Muscle layer of duodenum (tissue), 2 donors: ENCODE results near the gene NUDT10.
"Not testable (repeated sequence)": the region's sequence is repeated elsewhere in the genome, so short reads cannot be mapped to it uniquely, and the experiment has no call there.

ENCODE experiments used
- H3K27ac ChIP-seq: one replicate; pipeline ENCODE4 v1.7.0; 2013; ENCODE audit warnings: mild to moderate bottlenecking, low read length
- H3K27me3 ChIP-seq: one replicate; pipeline ENCODE4 v1.7.0; 2013; ENCODE audit warnings: low read depth, mild to moderate bottlenecking, control low read depth, low read length
- H3K36me3 ChIP-seq, 2 donors: one replicate each; pipeline ENCODE4 v1.7.0; 2013; ENCODE audit warnings: low read length in 2 of 2, control low read depth in 1 of 2, mild to moderate bottlenecking in 1 of 2; ENCODE audit not compliant: insufficient read depth in 2 of 2, control insufficient read depth in 1 of 2
- H3K4me1 ChIP-seq, 2 donors: one replicate each; pipeline ENCODE4 v1.7.0; 2013; ENCODE audit warnings: low read length in 2 of 2, mild to moderate bottlenecking in 2 of 2, control low read depth in 1 of 2, moderate library complexity in 1 of 2; ENCODE audit not compliant: insufficient read depth in 2 of 2, control insufficient read depth in 1 of 2
- H3K4me3 ChIP-seq, 2 donors: one replicate each; pipeline ENCODE4 v1.7.0; 2013; ENCODE audit warnings: low read length in 2 of 2, low read depth in 1 of 2, mild to moderate bottlenecking in 1 of 2
- H3K9me3 ChIP-seq, 2 donors: one replicate each; pipeline ENCODE4 v1.7.0; 2013; ENCODE audit warnings: low read length in 2 of 2, control low read depth in 1 of 2, mild to moderate bottlenecking in 1 of 2; ENCODE audit not compliant: control insufficient read depth in 1 of 2
- donor health status: healthy.

The NUDT10 gene

GRCh38 chrX:51332188-51332942, at the start of gene NUDT10:
Gene NUDT10, plus strand, starts transcription at chrX:51332822. Its CDS starts 144 bp downstream, at chrX:51332966.
- Histone ChIP-seq H3K4me3 (peak within 1 kb of the TSS in 1 of 2 donors; percentile 62), H3K4me1 (no peaks in the 10 kb centered on the region), H3K9me3 (no peaks in the 10 kb centered on the region), H3K36me3 (no peaks in the 10 kb centered on the region), H3K27ac (no peak within 1 kb of the TSS), H3K27me3 (no peaks in the 10 kb centered on the region)

GRCh38 chrX:51292421-51292820, 40.2 kb upstream of the NUDT10 start:
- H3K4me1 ChIP-seq = no peaks in the 10 kb centered on the region
- H3K27me3 ChIP-seq = no peaks in the 10 kb centered on the region
- no peaks in the 10 kb centered on the region for H3K36me3 ChIP-seq
- H3K27ac ChIP-seq = no peak overlapping the region
- no peaks in the 10 kb centered on the region for H3K9me3 ChIP-seq
- H3K4me3 ChIP-seq = no peak overlapping the region

GRCh38 chrX:51296138-51296537, 36.5 kb upstream of the NUDT10 start:
- Histone ChIP-seq H3K9me3 (no peaks in the 10 kb centered on the region), H3K36me3 (no peaks in the 10 kb centered on the region), H3K27ac (no peak overlapping the region), H3K27me3 (no peaks in the 10 kb centered on the region), H3K4me3 (no peak overlapping the region), H3K4me1 (no peaks in the 10 kb centered on the region)

- Histone ChIP-seq H3K36me3 (no peaks in the 10 kb centered on the region), H3K27ac (no peak overlapping the region), H3K9me3 (no peaks in the 10 kb centered on the region), H3K4me1 (no peaks in the 10 kb centered on the region), H3K27me3 (no peaks in the 10 kb centered on the region), H3K4me3 (no peak overlapping the region)
These were observed 16.4 kb upstream of the NUDT10 start for GRCh38 chrX:51316271-51316670.

GRCh38 chrX:51332943-51333785, 542 bp downstream of the NUDT10 start:
- H3K27me3 ChIP-seq, H3K4me1 ChIP-seq, H3K9me3 ChIP-seq, H3K27ac ChIP-seq, H3K36me3 ChIP-seq: not testable (repeated sequence)
- peak overlapping the region in 1 of 2 donors; percentile 62 for H3K4me3 ChIP-seq

DNA sequence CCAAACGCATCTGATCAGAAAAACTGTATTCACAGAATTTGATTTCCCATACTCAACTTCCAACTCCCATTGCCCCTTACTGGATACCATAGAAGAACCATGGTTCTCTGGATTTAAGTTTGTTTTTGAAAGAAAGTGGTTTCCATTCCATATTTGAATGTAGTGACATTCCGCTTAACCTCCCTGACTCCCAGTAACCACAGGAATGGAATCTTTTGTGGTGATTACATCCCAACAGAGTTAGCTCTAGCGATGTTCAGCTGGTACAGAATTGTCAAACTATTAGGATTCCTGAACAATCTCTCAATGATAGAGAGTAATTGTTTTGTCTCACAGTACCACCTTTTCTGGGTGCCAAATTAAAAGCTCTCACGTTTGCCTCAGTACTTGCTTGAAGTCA, 1.7 kb downstream of the NUDT10 start:
- Histone ChIP-seq H3K27me3 (no peaks in the 10 kb centered on the region), H3K9me3 (no peaks in the 10 kb centered on the region), H3K27ac (no peak overlapping the region), H3K4me1 (no peaks in the 10 kb centered on the region), H3K4me3 (no peak overlapping the region), H3K36me3 (no peaks in the 10 kb centered on the region)

DNA sequence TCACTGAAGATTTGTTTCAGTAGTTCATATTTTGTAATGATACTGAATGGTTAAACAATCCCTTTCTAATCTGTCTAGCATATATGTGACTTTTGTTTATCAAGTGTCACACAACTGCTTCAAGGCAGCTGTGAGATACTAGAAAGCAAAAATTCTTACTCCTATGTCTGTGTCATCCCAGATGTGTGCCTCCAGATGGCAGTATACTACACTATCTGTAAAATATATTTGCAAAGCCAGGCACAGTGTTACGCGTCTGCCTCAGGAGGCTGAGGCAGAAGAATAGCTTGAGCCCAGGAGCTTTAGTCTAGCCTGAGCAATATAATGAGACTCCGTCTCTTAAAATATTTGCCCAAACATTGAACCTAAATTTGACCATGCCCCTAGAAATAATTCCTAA, 4.0 kb downstream of the NUDT10 start:
- Histone ChIP-seq H3K4me3 (no peak overlapping the region), H3K9me3 (no peaks in the 10 kb centered on the region), H3K27ac (no peak overlapping the region), H3K36me3 (no peaks in the 10 kb centered on the region), H3K27me3 (no peaks in the 10 kb centered on the region), H3K4me1 (no peaks in the 10 kb centered on the region)

DNA sequence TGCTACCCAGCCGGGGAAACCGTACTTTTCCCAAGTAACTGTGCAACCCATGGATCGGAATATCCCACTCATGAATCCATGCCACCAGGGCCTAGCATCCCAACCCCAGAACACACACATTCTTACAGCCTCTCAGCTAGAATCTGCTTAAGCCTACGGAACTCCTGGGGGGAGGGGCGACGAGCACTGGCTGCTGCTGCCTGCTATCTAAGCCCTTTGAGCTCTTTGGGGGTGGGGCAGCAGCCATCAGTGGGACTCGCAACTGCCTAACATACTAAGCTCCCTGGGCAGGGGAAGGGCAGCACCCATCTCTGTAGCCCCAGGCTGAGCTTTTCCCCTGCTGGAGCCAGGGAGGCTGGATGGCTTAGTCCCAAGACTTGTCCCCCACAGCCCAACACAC, 28.6 kb downstream of the NUDT10 start:
- no peak overlapping the region for H3K4me3 ChIP-seq

DNA sequence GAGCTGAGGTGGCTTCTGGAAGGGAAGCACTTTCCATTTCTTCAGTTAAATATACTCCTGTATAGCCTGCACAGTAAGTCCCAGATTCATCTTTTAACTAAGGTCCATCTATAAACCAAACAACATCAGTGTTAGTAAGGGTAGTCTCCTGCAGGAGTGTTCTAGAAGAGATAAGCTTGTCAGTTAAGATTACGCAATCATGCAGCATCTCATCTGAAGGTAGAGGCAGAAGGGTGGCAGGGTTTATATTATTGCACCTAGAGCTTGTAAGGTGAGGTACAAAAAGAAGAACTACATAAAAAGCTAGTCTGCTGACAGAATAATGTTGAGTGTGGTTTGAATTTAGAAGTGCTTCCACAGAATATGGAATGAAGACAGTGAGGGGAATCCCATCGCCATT, 44.0 kb downstream of the NUDT10 start:
- Histone ChIP-seq H3K36me3 (no peaks in the 10 kb centered on the region), H3K27me3 (no peaks in the 10 kb centered on the region), H3K27ac (no peak overlapping the region), H3K4me3 (no peak overlapping the region), H3K9me3 (no peaks in the 10 kb centered on the region), H3K4me1 (no peaks in the 10 kb centered on the region)

More for the DNA sequence above, 28.6 kb downstream of the NUDT10 start:
- Histone ChIP-seq H3K9me3 (peaks cover 0 to 2% of the 10 kb centered on the region in 2 donors), H3K27ac (no peak overlapping the region), H3K27me3 (no peaks in the 10 kb centered on the region), H3K4me1 (no peaks in the 10 kb centered on the region), H3K36me3 (no peaks in the 10 kb centered on the region)
